Measurements from ENCODE around the gene EP400.

- TF ChIP-seq CEBPZ (IDR thresholded peaks at IDR 0.05; ENCODE audit: low read length) (no peak), HOXD1 (CRISPR knock-in tag; IDR thresholded peaks at IDR 0.05) (no peak), MATR3 (CRISPR knock-in tag; IDR thresholded peaks at IDR 0.05) (no peak), TRIM24 (CRISPR knock-in tag; IDR thresholded peaks at IDR 0.05) (no peak), ATF6 (CRISPR knock-in tag; conservative IDR thresholded peaks at IDR 0.05) (no peak), ZNF3 (CRISPR knock-in tag; IDR thresholded peaks at IDR 0.05) (no peak), HES4 (CRISPR knock-in tag; IDR thresholded peaks at IDR 0.05; ENCODE audit: borderline replicate concordance) (no peak), CTCF (CRISPR knock-in tag; IDR thresholded peaks at IDR 0.05) (no peak), PRDM10 (CRISPR knock-in tag; IDR thresholded peaks at IDR 0.05; ENCODE audit: low read depth) (no peak), MAFK (conservative IDR thresholded peaks at IDR 0.05 in 1 of 2, IDR thresholded peaks at IDR 0.05 in 1 of 2; ENCODE audit: low read length in 2 of 2) (no peak), SIN3A (IDR thresholded peaks at IDR 0.05; ENCODE audit: borderline replicate concordance, low read depth, low read length) (no peak), RFX5 (IDR thresholded peaks at IDR 0.05; ENCODE audit: low read depth, low read length) (no peak), ZNF501 (CRISPR knock-in tag; IDR thresholded peaks at IDR 0.05) (no peak)
These were observed 66.1 kb downstream of the EP400 start for GRCh38 chr12:132015686-132016430.
